IMR-90 (cell line): ENCODE data around the gene LLGL2.

Source experiments
- CHD1 ChIP-seq: IDR thresholded peaks from 2 replicates; pipeline ENCODE4 v1.6.1; 2012; ENCODE audit warnings: low read depth, low read length, improper control_type of control experiment
- CTCF ChIP-seq: conservative IDR thresholded peaks from 2 replicates; pipeline ENCODE4 v1.5.1; 2012; ENCODE audit warnings: mild to moderate bottlenecking, low read depth, low read length, improper control_type of control experiment
- ELK1 ChIP-seq: fragments of 150-350 bp; IDR thresholded peaks from 2 replicates; pipeline ENCODE4 v1.6.1; 2016; ENCODE audit warnings: low read depth, mild to moderate bottlenecking, low read length, moderate library complexity, borderline replicate concordance
- FOS ChIP-seq: fragments of 150-350 bp; IDR thresholded peaks from 2 replicates; pipeline ENCODE4 v1.6.1; 2016; ENCODE audit warnings: low read depth, low read length
- MAZ ChIP-seq: IDR thresholded peaks from 2 replicates; pipeline ENCODE4 v1.6.1; 2012; ENCODE audit warnings: low read depth, mild to moderate bottlenecking, low read length, improper control_type of control experiment, moderate library complexity, borderline replicate concordance
- MXI1 ChIP-seq: IDR thresholded peaks from 2 replicates; pipeline ENCODE4 v1.6.1; 2012; ENCODE audit warnings: low read depth, mild to moderate bottlenecking, low read length, moderate library complexity, borderline replicate concordance
- POLR2A ChIP-seq: IDR thresholded peaks from 2 replicates; pipeline ENCODE4 v1.6.1; 2012; ENCODE audit warnings: mild to moderate bottlenecking, low read depth, low read length
- RAD21 ChIP-seq: IDR thresholded peaks from 2 replicates; pipeline ENCODE4 v1.6.1; 2012; ENCODE audit warnings: low read length, improper control_type of control experiment
- RCOR1 ChIP-seq: IDR thresholded peaks from 2 replicates; pipeline ENCODE4 v1.6.1; 2012; ENCODE audit warnings: mild to moderate bottlenecking, low read length, improper control_type of control experiment; ENCODE audit not compliant: insufficient replicate concordance
- RFX5 ChIP-seq: IDR thresholded peaks from 2 replicates; pipeline ENCODE4 v1.8.0; 2012; ENCODE audit warnings: low read depth, mild to moderate bottlenecking, low read length, moderate library complexity
- USF2 ChIP-seq: fragments of 150-350 bp; IDR thresholded peaks from 2 replicates; pipeline ENCODE4 v1.6.1; 2017; ENCODE audit warnings: mild to moderate bottlenecking, antibody characterized with exemption, low read length, low read depth

- TF ChIP-seq CTCF (no peak), RCOR1 (no peak), MAZ (no peak), MXI1 (no peak), USF2 (no peak), POLR2A (no peak), RAD21 (no peak), FOS (no peak), ELK1 (no peak), CHD1 (no peak), RFX5 (no peak)
These were observed 39.8 kb upstream of the LLGL2 start for GRCh38 chr17:75485688-75486087.
